Measurements from ENCODE around the gene CAMTA1. TPM values are rescaled to one million over a fixed set of nuclear protein-coding genes. Genes with fewer than 3 reads are reported as not detected.

The CAMTA1 gene
- polyA plus RNA-seq, 1 donor (not counting 4 experiments of a cell fraction or from before 2014, with no cell fraction given): 51.4 TPM

DNA sequence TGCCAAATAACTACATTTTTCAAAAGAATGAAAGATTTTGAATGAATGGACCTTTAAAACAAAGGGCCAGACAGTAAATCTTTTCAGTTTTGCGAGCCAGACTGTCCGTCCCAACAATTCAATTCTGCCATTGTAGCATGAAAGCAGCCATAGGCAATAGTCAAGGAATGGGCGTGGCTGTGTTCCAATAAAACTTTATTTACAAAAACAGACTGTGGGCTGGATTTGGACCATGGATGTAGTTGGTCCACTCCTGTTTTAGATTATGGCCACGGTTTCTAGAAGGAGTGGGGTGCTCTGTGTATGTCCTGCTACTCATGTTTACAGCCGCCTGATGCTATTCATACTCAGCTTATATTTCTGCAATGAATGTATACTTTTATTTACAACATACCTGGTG, 474.7 kb downstream of the CAMTA1 start:
- TF ChIP-seq, protein P1, sequence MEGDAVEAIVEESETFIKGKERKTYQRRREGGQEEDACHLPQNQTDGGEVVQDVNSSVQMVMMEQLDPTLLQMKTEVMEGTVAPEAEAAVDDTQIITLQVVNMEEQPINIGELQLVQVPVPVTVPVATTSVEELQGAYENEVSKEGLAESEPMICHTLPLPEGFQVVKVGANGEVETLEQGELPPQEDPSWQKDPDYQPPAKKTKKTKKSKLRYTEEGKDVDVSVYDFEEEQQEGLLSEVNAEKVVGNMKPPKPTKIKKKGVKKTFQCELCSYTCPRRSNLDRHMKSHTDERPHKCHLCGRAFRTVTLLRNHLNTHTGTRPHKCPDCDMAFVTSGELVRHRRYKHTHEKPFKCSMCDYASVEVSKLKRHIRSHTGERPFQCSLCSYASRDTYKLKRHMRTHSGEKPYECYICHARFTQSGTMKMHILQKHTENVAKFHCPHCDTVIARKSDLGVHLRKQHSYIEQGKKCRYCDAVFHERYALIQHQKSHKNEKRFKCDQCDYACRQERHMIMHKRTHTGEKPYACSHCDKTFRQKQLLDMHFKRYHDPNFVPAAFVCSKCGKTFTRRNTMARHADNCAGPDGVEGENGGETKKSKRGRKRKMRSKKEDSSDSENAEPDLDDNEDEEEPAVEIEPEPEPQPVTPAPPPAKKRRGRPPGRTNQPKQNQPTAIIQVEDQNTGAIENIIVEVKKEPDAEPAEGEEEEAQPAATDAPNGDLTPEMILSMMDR (optimal IDR thresholded peaks at IDR 0.05 in 1 of 3, IDR thresholded peaks at IDR 0.05 in 1 of 3, conservative IDR thresholded peaks at IDR 0.05 in 1 of 3; ENCODE audit: extremely low read depth in 1 of 3, insufficient read depth in 2 of 3, low read length in 3 of 3): no peak
- TF ChIP-seq EZH2 (IDR thresholded peaks at IDR 0.05; ENCODE audit: low read length): no peak
- Histone ChIP-seq H3K4me3 (ENCODE audit: control insufficient read depth in 2 of 3, extremely low read depth in 1 of 3, insufficient read depth in 2 of 3, low read depth in 1 of 3, low read length in 3 of 3) (no peak overlapping the region), H3K79me2 (ENCODE audit: control insufficient read depth, insufficient read depth, low read length) (no peaks in the 10 kb centered on the region), H3K9me1 (ENCODE audit: control insufficient read depth, extremely low read depth, insufficient read depth, low read length) (no peaks in the 10 kb centered on the region), H3K4me2 (ENCODE audit: control insufficient read depth, extremely low read depth, insufficient read depth, low read depth, low read length) (no peak overlapping the region), H2AFZ (ENCODE audit: control insufficient read depth, low read length) (no peak overlapping the region), H3K27me3 (ENCODE audit: control insufficient read depth, extremely low read depth, insufficient read depth, low read length) (no peaks in the 10 kb centered on the region), H3K9ac (ENCODE audit: control insufficient read depth, extremely low read depth, insufficient read depth, low read length) (no peak overlapping the region), H3K9me3 (ENCODE audit: control insufficient read depth, low read depth, low read length) (no peaks in the 10 kb centered on the region), H3K36me3 (ENCODE audit: control insufficient read depth in 2 of 2, extremely low read depth in 1 of 2, insufficient read depth in 2 of 2, low read length in 2 of 2) (no peaks in the 10 kb centered on the region), H3K27ac (ENCODE audit: control insufficient read depth, insufficient read depth, low read length) (no peak overlapping the region), H3K4me1 (ENCODE audit: control insufficient read depth, extremely low read depth, insufficient read depth, low read length) (peaks cover 20% of the 10 kb centered on the region), H4K20me1 (ENCODE audit: control insufficient read depth, extremely low read depth, insufficient read depth, low read length) (no peaks in the 10 kb centered on the region)
- dilution Hi-C loops (cut with MboI; ENCODE audit: extremely low pct_ligation_motif_present, low sequenced_read_pairs): no loop called here
- DNase-seq (ENCODE audit: low read depth, low spot score) (no peak), FAIRE-seq (no peak)

DNA sequence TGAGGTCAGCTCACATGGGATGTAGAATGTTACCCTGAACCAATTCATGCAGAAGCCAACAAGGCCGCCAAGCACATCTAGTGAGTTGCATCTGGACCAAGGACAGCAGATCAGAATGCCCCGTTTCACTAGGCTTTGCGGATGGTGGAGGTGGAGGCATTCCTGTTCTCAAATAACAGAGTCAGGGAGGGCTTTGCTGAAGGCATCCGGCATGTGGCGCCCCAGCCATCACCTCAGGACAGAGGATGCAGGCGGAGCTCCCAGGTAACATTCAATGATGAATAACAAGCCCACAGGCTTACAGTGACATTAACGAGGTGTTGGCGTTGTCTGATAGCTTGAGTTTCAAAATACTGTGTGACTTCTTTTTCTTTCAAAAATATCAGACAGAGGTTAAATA, 476.2 kb downstream of the CAMTA1 start:
- Histone ChIP-seq H3K9me1 (ENCODE audit: control insufficient read depth, extremely low read depth, insufficient read depth, low read length) (no peaks in the 10 kb centered on the region), H3K4me3 (ENCODE audit: control insufficient read depth in 2 of 3, extremely low read depth in 1 of 3, insufficient read depth in 2 of 3, low read depth in 1 of 3, low read length in 3 of 3) (no peak overlapping the region), H3K36me3 (ENCODE audit: control insufficient read depth in 2 of 2, extremely low read depth in 1 of 2, insufficient read depth in 2 of 2, low read length in 2 of 2) (no peaks in the 10 kb centered on the region), H3K79me2 (ENCODE audit: control insufficient read depth, insufficient read depth, low read length) (no peaks in the 10 kb centered on the region), H4K20me1 (ENCODE audit: control insufficient read depth, extremely low read depth, insufficient read depth, low read length) (no peaks in the 10 kb centered on the region), H3K9me3 (ENCODE audit: control insufficient read depth, low read depth, low read length) (no peaks in the 10 kb centered on the region), H3K4me1 (ENCODE audit: control insufficient read depth, extremely low read depth, insufficient read depth, low read length) (peaks cover 28% of the 10 kb centered on the region), H3K27ac (ENCODE audit: control insufficient read depth, insufficient read depth, low read length) (no peak overlapping the region), H2AFZ (ENCODE audit: control insufficient read depth, low read length) (no peak overlapping the region), H3K9ac (ENCODE audit: control insufficient read depth, extremely low read depth, insufficient read depth, low read length) (no peak overlapping the region), H3K27me3 (ENCODE audit: control insufficient read depth, extremely low read depth, insufficient read depth, low read length) (no peaks in the 10 kb centered on the region), H3K4me2 (ENCODE audit: control insufficient read depth, extremely low read depth, insufficient read depth, low read depth, low read length) (no peak overlapping the region)
- DNase-seq (ENCODE audit: low read depth, low spot score) (no peak), FAIRE-seq (no peak)
- TF ChIP-seq EZH2 (IDR thresholded peaks at IDR 0.05; ENCODE audit: low read length): no peak
- TF ChIP-seq, protein P1 (optimal IDR thresholded peaks at IDR 0.05 in 1 of 3, IDR thresholded peaks at IDR 0.05 in 1 of 3, conservative IDR thresholded peaks at IDR 0.05 in 1 of 3; ENCODE audit: extremely low read depth in 1 of 3, insufficient read depth in 2 of 3, low read length in 3 of 3): no peak
- dilution Hi-C loops (cut with MboI; ENCODE audit: extremely low pct_ligation_motif_present, low sequenced_read_pairs): no loop called here

All from keratinocyte (primary cell).